Activated T-helper 1 cell treated with anti-CD3 and anti-CD28 coated beads, Interleukin-2, amount 50 U/mL, for 16 hours (primary cell): ENCODE results near the gene ANKRD13C.
"Not testable (repeated sequence)": the region's sequence is repeated elsewhere in the genome, so short reads cannot be mapped to it uniquely, and the experiment has no call there.

Experiments used
- DNase-seq, 2 donors: peaks; one replicate each; pipeline ENCODE4 v3.0.0-alpha.2; 2020; ENCODE audit warnings: low read depth in 1 of 2, low spot score in 1 of 2

ANKRD13C gene

GRCh38 chr1:70360321-70360720 is 5.8 kb upstream of the ANKRD13C start:
- no peak for DNase-seq

GRCh38 chr1:70358921-70359564 is 4.5 kb upstream of the ANKRD13C start:
- no peak for DNase-seq

DNA sequence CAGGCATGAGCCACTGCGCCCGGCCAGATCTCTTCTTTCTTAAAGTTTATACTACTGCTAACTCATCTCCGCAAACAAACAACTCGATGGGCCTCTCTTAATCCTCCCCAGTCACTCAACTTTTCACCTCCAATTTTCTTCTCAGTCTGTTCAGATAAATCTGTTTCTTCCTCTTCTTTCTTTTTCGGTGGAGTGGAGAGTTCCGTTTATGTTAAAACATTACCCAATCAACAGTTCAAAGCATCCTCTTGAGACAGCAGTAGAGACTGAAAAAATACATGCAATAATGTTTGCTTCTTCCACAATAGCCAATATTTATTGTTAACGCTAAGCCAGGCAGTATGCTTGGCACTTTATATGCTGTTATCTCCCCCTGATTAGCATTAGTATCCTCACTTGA is 1.4 kb upstream of the ANKRD13C start:
- DNase-seq = no peak

DNA sequence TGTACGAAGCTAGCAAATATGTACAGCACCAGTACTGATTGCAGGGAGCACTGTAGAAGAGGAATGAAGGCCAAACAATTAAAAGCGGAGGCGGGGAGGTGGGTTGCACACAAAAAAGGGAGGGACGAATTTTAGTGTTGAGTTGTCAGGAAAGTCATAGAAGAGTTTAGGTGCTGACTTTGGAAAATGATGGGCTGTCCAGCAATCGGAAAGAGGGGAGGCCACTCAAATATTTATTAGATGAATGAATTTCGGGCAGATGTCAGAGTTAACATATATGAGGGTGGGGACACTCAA is 537 bp upstream of the ANKRD13C start:
- no peak for DNase-seq

GRCh38 chr1:70353601-70354331 is 756 bp downstream of the ANKRD13C start:
- no peak for DNase-seq

DNA sequence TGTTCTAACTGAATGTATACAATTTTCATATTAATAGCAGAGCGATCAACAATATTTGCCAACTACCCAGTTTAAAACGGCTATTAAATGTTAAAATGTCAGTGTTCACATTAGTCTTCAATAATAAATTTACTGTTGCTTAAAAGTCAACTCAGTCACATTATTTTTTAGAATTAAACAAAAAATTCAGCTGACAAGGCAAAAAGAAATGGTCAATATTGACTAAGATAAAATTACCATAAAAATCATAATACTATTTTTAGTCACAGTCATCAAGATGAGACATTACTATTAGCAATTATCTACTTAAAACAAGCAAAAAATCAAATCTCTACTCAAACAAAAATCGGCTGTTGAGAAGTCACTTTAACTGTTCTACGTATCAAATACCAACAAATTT is 1.5 kb downstream of the ANKRD13C start:
- no peak for DNase-seq

GRCh38 chr1:70349799-70350198 is 4.7 kb downstream of the ANKRD13C start:
- DNase-seq = not testable (repeated sequence)

GRCh38 chr1:70348399-70349165 is 5.9 kb downstream of the ANKRD13C start:
- no peak for DNase-seq

- not testable (repeated sequence) for DNase-seq
Observed at GRCh38 chr1:70339644-70340043, 14.9 kb downstream of the ANKRD13C start.

DNA sequence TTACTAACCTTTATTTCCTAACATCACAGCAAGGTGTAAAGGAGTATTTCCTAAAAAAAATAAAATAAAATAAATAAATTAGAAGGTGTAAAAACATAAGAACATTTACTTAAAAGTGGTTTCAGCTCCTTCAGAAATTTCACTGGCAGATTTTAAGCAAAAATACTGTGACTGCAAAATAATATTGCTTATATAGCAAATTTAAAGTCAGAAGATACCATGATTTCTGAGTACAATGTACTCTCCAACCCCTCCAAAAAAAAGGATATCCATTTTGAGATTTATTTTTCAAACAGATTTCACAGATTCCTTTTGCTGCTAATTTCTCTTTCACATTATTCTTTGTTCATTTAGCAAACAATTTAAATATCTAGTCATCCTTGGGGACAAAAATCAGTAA is 18.5 kb downstream of the ANKRD13C start:
- no peak for DNase-seq

- no peak for DNase-seq
Observed at GRCh38 chr1:70334436-70334835, 20.1 kb downstream of the ANKRD13C start.

DNA sequence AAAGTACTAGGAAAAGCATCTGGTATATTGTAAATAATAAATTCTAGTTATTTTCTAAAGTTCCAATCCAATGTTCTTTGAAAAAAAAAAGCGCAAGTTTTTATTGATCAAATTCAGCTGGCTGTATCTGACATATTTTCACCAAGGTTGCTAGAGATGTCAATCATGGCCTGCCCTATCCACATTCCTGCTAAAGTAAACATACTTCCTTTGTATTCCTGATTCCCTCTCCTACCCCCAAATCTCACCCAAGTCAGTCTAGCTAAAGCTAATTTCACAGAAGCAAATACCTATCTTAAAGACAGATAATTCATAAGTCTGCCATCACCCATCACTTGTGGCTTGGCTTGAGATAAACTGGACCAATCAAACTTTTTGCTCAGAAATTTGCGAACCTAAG is 21.3 kb downstream of the ANKRD13C start:
- no peak for DNase-seq

DNA sequence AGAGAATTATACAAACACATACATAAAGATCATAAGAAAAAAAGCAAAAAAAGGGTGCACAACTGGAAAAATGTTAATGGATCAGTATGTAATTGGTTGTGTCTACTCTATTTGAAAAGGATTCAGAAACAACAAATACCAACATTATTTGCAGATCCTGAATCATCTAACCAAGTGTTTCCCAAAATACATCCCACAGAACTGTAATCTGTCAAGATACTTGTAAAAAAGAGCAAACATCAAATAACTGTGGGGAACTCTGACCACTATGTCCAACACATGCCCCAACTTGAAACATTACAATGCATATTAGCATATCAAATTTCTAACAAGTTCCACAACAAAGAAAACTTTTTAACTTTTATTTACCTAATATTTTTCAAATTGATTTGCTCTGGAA is 22.6 kb downstream of the ANKRD13C start:
- no peak for DNase-seq

DNA sequence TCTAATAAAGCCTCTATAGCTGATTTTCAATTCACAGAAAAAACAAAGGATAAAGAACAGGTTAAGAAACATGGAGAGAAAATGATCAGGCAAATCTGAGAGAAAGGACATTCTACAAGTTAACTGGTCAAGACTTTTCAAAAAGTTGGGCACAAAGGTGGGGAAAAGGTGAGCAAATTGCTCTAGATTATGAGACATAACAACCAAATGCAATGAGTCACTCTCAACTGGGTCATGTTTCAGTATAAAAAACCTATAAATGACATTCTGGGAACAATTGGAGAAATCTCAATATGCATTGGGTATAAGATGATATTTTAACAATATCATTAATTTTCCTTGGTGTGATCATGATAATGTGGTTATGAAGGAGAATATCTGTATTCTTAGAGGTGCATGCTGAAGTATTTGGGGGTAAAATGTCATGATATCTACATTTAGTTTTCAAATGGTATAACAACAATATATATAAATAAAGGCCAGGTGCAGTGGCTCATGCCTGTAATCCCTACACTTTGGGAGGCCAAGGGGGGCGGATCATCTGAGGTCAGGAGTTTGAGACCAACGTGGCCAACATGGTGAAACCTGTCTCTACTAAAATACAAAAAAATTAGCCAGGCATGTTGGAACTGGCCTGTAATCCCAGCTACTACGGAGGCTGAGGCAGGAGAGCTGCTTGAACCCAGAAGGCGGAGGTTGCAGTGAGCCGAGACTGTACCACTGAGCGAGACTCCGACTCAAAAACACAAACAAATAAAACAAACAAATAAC is 27.0 kb downstream of the ANKRD13C start:
- DNase-seq = no peak

DNA sequence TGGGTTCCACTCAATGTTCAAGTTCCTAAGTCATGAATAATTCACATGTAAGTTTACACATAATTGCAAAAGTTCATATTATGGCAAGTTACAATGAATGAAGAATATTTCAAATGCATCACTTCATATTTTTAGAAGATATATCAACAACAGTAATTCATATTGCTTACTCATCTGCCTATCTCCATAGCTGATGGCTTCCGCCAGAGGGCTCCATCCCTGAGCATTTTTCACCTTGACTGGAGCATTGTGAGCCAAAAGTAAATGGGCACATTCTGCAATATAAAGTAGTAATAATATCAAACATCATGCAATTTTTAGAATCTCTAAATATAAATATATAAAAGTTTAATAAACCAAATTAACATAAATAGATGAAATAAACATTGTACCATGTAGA is 29.8 kb downstream of the ANKRD13C start:
- DNase-seq = no peak

DNA sequence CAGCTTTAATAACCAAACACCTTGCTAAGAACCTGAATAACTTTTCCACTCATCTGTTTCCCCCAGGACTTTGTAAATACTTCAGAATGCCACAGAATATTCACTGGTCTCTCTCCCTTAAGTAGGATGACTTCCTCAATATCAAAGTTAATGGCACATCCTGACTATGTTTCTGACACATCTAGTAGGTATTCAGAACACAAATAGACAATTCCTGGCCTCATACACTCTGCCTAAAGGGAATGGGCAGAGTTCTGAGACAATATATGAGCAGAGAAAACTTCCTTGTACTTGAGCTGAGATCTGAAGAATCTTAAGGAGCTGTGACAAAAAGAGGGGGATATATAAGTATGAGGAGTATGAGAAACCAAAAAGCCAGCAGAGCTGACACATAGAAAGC is 34.8 kb downstream of the ANKRD13C start:
- DNase-seq = no peak

DNA sequence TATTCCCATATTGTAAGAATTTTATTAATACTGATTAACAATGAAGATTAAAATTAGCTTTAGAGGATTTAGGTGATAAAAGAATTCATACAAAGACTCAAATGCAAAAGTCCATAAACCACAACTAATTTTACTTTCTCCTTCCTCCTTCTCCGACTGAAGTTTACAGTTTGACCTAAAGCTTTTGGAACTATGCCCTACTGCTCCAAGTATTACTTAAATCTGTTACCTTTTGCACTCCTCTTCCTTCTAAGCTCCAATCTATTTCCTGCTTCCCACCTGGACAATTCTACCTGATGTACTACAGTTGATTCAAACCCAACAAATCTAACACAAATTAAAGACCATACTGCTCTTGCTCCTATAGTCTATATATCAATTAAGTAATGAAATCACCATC is 36.3 kb downstream of the ANKRD13C start:
- no peak for DNase-seq

GRCh38 chr1:70317087-70317486 is 37.4 kb downstream of the ANKRD13C start:
- DNase-seq = no peak

DNA sequence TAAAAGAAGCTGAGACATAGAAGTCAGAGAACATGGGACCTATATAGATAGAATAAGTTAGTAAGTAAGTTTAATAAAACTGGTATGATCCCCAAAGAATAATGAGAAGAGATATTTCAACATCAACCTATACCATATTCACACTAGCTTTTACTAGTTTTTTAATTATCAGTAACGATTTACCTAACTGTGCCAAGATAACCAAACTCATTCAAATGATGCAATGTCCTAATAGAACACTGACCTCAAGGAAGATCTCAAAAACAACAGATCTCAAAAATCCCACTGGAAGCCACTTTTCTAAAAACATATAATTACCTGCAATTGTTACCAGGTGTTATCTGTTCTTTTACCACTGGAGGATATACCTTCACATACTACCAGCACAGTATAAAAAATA is 38.7 kb downstream of the ANKRD13C start:
- DNase-seq = no peak

DNA sequence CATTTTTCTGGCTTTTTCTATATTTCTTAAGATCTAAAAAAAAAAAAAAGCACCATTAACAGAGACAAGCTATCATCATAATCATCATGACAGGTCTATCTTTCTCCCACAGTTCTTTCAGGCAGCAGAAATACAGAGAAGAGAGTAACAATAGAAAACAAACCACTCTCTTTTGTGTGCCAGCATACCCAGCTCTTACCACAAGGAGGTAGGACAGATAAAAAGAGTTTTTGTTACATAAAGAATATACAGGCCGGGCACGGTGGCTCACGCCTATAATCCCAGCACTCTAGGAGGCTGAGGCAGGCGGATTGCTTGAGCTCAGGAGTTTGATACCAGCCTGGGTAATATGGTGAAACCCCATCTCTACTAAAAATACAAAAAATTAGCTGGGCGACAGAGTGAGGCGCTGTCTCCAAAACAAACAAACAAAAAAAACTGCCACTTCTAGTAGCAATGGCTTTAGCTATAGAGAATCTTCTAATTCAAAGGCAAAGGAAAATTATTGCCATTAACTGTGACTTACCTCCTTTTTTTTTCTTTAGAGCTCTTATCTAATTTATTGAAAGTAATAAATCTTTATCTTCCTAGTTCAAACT is 39.7 kb downstream of the ANKRD13C start:
- no peak for DNase-seq

GRCh38 chr1:70311369-70311768 is 43.2 kb downstream of the ANKRD13C start:
- DNase-seq = no peak
